PC-9 (cell line): ENCODE data around the gene KRTAP5-10. TPM values are rescaled to one million over a fixed set of nuclear protein-coding genes. Genes with fewer than 3 reads are reported as not detected.
"Not testable (repeated sequence)": the region's sequence is repeated elsewhere in the genome, so short reads cannot be mapped to it uniquely, and the experiment has no call there.

ENCODE experiments used
- BruUV-seq: library from RNA; stranded (reverse); fragments of 400-500 nt; replicated peaks from 2 replicates; lab custom pipeline; 2021; lab: Mats Ljungman, UMichigan
- CTCF ChIA-PET: fragments of 300-600 bp; sonication (Branson Sonifier 250); formaldehyde crosslinking; loops from one replicate; lab custom pipeline; 2022; ENCODE audit warnings: antibody characterized with exemption; lab: Charles Lee
- POLR2A ChIA-PET: fragments of 300-600 bp; sonication (Branson Sonifier 250); formaldehyde crosslinking; loops from one replicate; lab custom pipeline; 2022; ENCODE audit warnings: antibody characterized with exemption; ENCODE audit not compliant: unreplicated experiment; lab: Charles Lee
- DNase-seq, 2 experiments: peaks; one replicate each; pipeline versions ENCODE4 v3.0.0 to v3.0.0-alpha.2; 2015 to 2022; ENCODE audit warnings: mixed read lengths in 1 of 2
- H2AFZ ChIP-seq: fragments of 200-600 bp; sonication (generic); 2 replicates; pipeline ENCODE4 v1.8.1; 2017; ENCODE audit warnings: antibody characterized with exemption
- H3F3A ChIP-seq: fragments of 200-600 bp; sonication (generic); 2 replicates; pipeline ENCODE4 v1.8.1; 2017; ENCODE audit warnings: antibody characterized with exemption, mild to moderate bottlenecking, low read depth; ENCODE audit not compliant: insufficient read depth
- H3K27ac ChIP-seq: fragments of 200-600 bp; sonication (generic); 2 replicates; pipeline ENCODE4 v1.6.1; 2016; ENCODE audit warnings: mixed run types
- H3K27me3 ChIP-seq: fragments of 200-600 bp; sonication (generic); 2 replicates; pipeline ENCODE4 v1.6.1; 2016; ENCODE audit warnings: low read depth, mixed run types; ENCODE audit not compliant: insufficient read depth
- H3K36me3 ChIP-seq: fragments of 200-600 bp; sonication (generic); 2 replicates; pipeline ENCODE4 v1.6.1; 2016; ENCODE audit warnings: low read depth, mixed run types
- H3K4me1 ChIP-seq: fragments of 200-600 bp; sonication (generic); replicated peaks from 2 replicates; pipeline ENCODE4 v1.6.1; 2016; ENCODE audit warnings: mixed run types; ENCODE audit not compliant: insufficient read depth
- H3K4me2 ChIP-seq: fragments of 200-600 bp; sonication (generic); 2 replicates; pipeline ENCODE4 v1.6.1; 2017; ENCODE audit warnings: mixed run types
- H3K4me3 ChIP-seq: fragments of 200-600 bp; sonication (generic); 2 replicates; pipeline ENCODE4 v1.6.1; 2016; ENCODE audit warnings: mixed run types
- H3K79me2 ChIP-seq: fragments of 200-600 bp; sonication (generic); 2 replicates; pipeline ENCODE4 v1.6.1; 2017; ENCODE audit warnings: low read depth, mixed run types
- H3K9me2 ChIP-seq: fragments of 200-600 bp; sonication (generic); 2 replicates; pipeline ENCODE4 v1.8.1; 2017; ENCODE audit warnings: mild to moderate bottlenecking; ENCODE audit not compliant: insufficient read depth
- H3K9me3 ChIP-seq: fragments of 200-600 bp; sonication (generic); 2 replicates; pipeline ENCODE4 v1.8.1; 2016; ENCODE audit warnings: low read depth; ENCODE audit not compliant: insufficient read depth
- H4K20me1 ChIP-seq: fragments of 200-600 bp; sonication (generic); 2 replicates; pipeline ENCODE4 v1.8.1; 2017; ENCODE audit not compliant: insufficient read depth
- EZH2 ChIP-seq: fragments of 200-600 bp; sonication (generic); IDR thresholded peaks from 2 replicates; pipeline ENCODE4 v1.8.0; 2017; ENCODE audit warnings: antibody characterized with exemption, low read depth
- intact Hi-C: fragments of 100-400 bp; cut with micrococcal nuclease; formaldehyde crosslinking; loops from one replicate; pipeline ENCODE4 v1.10.0; 2022; ENCODE audit not compliant: unreplicated experiment
- total RNA-seq: library from RNA; stranded (reverse); gene quantifications from 2 replicates; pipeline ENCODE4 v1.2.3, GENCODE V29; 2021
- TF ChIP-seq, protein P1 (sequence below): fragments of 200-600 bp; sonication (generic); conservative IDR thresholded peaks from 2 replicates; pipeline ENCODE4 v1.6.1; 2017; ENCODE audit warnings: mixed run types, antibody characterized with exemption, mild to moderate bottlenecking, moderate library complexity

The KRTAP5-10 gene
- total RNA-seq, 1 experiment from 2014 or later = not detected

GRCh38 chr11:71527576-71528210 is 37.7 kb upstream of the KRTAP5-10 start:
- H4K20me1 ChIP-seq = no peaks in the 10 kb centered on the region
- H3K36me3 ChIP-seq = no peaks in the 10 kb centered on the region
- TF ChIP-seq EZH2 = no peak
- TF ChIP-seq, protein P1, sequence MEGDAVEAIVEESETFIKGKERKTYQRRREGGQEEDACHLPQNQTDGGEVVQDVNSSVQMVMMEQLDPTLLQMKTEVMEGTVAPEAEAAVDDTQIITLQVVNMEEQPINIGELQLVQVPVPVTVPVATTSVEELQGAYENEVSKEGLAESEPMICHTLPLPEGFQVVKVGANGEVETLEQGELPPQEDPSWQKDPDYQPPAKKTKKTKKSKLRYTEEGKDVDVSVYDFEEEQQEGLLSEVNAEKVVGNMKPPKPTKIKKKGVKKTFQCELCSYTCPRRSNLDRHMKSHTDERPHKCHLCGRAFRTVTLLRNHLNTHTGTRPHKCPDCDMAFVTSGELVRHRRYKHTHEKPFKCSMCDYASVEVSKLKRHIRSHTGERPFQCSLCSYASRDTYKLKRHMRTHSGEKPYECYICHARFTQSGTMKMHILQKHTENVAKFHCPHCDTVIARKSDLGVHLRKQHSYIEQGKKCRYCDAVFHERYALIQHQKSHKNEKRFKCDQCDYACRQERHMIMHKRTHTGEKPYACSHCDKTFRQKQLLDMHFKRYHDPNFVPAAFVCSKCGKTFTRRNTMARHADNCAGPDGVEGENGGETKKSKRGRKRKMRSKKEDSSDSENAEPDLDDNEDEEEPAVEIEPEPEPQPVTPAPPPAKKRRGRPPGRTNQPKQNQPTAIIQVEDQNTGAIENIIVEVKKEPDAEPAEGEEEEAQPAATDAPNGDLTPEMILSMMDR = no peak
- DNase-seq = no peak
- H3K4me3 ChIP-seq = no peak overlapping the region
- H3K9me3 ChIP-seq = no peaks in the 10 kb centered on the region
- H3F3A ChIP-seq = peaks cover 10% of the 10 kb centered on the region
- no peak overlapping the region for H3K27ac ChIP-seq
- BruUV-seq = no TSS peak
- ChIA-PET POLR2A (interaction anchor here (0.6 kb wide), 1 partner anchor 1346 kb away, joined by 4 read pairs; no protein-coding TSS in a partner anchor), CTCF (no interaction called here)
- H3K79me2 ChIP-seq = no peaks in the 10 kb centered on the region
- H3K27me3 ChIP-seq = no peaks in the 10 kb centered on the region
- intact Hi-C loops = no loop called here
- H3K4me1 ChIP-seq = peaks cover 13% of the 10 kb centered on the region; the same call in 1 of the 2 replicates
- H3K9me2 ChIP-seq = no peaks in the 10 kb centered on the region
- no peak overlapping the region for H2AFZ ChIP-seq
- H3K4me2 ChIP-seq = no peak overlapping the region

- ChIA-PET CTCF (interaction anchor here (0.6 kb wide), 1 partner anchor 526 kb away, joined by 5 read pairs; no protein-coding TSS in a partner anchor), POLR2A (no interaction called here)
- TF ChIP-seq EZH2 = no peak
- TF ChIP-seq, protein P1 = no peak
- Histone ChIP-seq H2AFZ (no peak overlapping the region), H3K4me3 (no peak overlapping the region), H3F3A (no peaks in the 10 kb centered on the region), H3K36me3 (no peaks in the 10 kb centered on the region), H3K4me1 (0 out of 2 replicates have a peak, but pooled peaks cover under 1% of the 10 kb centered on the region), H4K20me1 (no peaks in the 10 kb centered on the region), H3K27ac (no peak overlapping the region), H3K27me3 (no peaks in the 10 kb centered on the region), H3K79me2 (no peaks in the 10 kb centered on the region), H3K9me3 (no peaks in the 10 kb centered on the region), H3K4me2 (no peak overlapping the region), H3K9me2 (no peaks in the 10 kb centered on the region)
- intact Hi-C loops = no loop called here
- no peak for DNase-seq
- BruUV-seq = no TSS peak
Observed at GRCh38 chr11:71530602-71531001, 34.8 kb upstream of the KRTAP5-10 start.

GRCh38 chr11:71532036-71532610 is 33.2 kb upstream of the KRTAP5-10 start:
- no peak overlapping the region for H3K4me3 ChIP-seq
- no peak overlapping the region for H3K4me2 ChIP-seq
- no peak for TF ChIP-seq EZH2
- TF ChIP-seq, protein P1 = no peak
- H3K27ac ChIP-seq = no peak overlapping the region
- no peaks in the 10 kb centered on the region for H3F3A ChIP-seq
- H3K9me2 ChIP-seq = no peaks in the 10 kb centered on the region
- H3K79me2 ChIP-seq = no peaks in the 10 kb centered on the region
- ChIA-PET CTCF (no interaction called here), POLR2A (no interaction called here)
- H3K4me1 ChIP-seq = no peaks in the 10 kb centered on the region
- no peaks in the 10 kb centered on the region for H3K36me3 ChIP-seq
- intact Hi-C loops = no loop called here
- no peak for DNase-seq
- BruUV-seq = no TSS peak
- H4K20me1 ChIP-seq = no peaks in the 10 kb centered on the region
- H3K27me3 ChIP-seq = no peaks in the 10 kb centered on the region
- no peaks in the 10 kb centered on the region for H3K9me3 ChIP-seq
- no peak overlapping the region for H2AFZ ChIP-seq

DNA sequence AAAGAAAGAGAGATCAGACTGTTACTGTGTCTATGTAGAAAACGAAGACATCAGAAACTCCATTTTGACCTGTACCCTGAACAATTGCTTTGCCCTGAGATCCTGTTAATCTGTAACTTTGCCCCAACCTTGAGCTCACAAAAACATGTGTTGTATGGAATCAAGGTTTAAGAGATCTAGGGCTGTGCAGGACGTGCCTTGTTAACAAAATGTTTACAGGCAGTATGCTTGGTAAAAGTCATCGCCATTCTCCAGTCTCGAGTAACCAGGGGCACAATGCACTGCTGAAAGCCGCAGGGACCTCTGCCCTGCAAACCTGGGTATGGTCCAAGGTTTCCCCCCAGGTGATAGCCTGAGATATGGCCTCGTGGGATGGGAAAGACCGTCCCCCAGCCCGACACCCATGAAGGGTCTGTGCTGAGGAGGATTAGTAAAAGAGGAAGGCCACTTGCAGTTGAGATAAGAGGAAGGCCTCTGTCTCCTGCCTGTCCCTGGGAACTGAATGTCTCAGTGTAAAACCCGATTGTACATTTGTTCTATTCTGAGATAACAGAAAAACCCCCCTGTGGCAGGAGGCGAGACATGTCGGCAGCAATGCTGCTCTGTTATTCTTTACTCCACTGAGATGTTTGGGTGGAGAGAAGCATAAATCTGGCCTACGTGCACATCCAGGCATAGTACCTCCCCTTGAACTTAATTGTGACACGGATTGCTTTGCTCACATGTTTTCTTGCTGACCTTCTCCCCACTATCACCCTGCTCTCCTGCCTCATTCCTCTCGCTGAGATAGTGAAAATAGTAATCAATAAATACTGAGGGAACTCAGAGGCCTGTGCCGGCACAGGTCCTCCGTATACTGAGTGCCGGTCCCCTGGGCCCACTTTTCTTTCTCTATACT is 30.4 kb upstream of the KRTAP5-10 start:
- intact Hi-C loops, H3F3A ChIP-seq, H3K27me3 ChIP-seq, H3K4me2 ChIP-seq, CTCF ChIA-PET, H4K20me1 ChIP-seq, H3K27ac ChIP-seq, H3K4me3 ChIP-seq, BruUV-seq, H3K79me2 ChIP-seq, POLR2A ChIA-PET, DNase-seq, H3K36me3 ChIP-seq, H3K9me2 ChIP-seq, H2AFZ ChIP-seq, H3K4me1 ChIP-seq, H3K9me3 ChIP-seq: not testable (repeated sequence)
